Stimulated activated naive CD4-positive, alpha-beta T cell (primary cell): Measurements from ENCODE around the gene MRTO4.
"Not testable (repeated sequence)": the region's sequence is repeated elsewhere in the genome, so short reads cannot be mapped to it uniquely, and the experiment has no call there.

Source experiments
- DNase-seq, 6 experiments: peaks; one replicate each; lab custom pipeline; 2025; lab: John Stamatoyannopoulos, UW

The MRTO4 gene

GRCh38 chr1:19270343-19270730 is 18.7 kb downstream of the MRTO4 start:
- not testable (repeated sequence) for DNase-seq

GRCh38 chr1:19272064-19272463 is 20.5 kb downstream of the MRTO4 start:
- DNase-seq: no peak

GRCh38 chr1:19273106-19273843 is 21.7 kb downstream of the MRTO4 start:
- DNase-seq: no peak

DNA sequence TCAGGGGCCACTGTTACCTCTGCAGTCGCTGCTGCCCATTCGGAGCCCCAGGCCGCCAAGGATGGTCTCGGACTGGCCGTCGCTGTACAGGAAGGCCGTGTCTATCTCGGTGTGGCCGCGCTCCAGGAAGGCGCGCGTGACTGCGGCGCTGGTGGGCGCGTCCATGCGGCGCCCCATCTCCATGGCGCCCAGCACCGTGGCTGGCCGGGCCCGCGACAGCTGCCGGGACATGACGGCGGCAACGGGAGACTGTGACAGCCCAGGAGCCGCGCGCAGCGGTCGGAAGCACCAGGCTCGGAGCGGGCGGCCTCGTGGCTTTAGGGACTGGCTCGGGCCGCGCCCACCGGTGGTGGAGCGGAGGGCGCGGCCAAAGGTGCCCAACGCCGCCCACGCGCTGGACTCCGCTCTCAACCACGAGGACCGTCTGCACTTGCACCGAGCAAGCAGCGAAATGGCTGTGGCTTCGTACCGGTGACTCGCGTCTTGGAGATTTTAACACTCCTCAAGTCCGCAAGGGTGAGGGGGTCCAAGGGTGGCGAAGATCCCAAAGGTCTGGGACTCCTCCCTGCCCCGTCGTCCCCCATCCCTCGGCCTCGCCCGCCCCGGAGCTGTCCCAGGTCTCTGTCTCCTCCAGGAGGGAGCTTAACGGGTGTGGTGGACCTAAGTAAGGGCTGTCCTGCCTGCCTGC is 22.4 kb downstream of the MRTO4 start:
- DNase-seq: not testable (repeated sequence)

DNA sequence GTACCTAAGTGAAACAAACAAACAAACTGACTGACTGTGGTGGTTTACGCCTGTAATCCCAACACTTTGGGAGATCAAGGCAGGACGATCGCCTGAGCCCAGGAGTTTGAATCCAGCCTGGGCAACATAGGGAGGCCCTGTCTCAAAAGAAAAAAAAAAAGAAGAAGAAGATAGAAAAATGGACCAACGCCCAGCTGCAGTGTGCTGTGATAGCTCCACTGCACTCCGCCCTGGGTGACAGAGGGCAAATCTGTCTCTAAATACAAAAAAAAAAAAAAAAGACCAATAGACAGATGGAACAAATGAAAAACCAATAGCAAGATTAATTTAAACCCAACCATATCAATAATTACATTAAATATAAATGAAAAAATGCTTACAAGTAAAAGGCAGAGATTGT is 23.0 kb downstream of the MRTO4 start:
- DNase-seq: no peak

GRCh38 chr1:19283891-19284290 is 32.3 kb downstream of the MRTO4 start:
- DNase-seq: no peak

DNA sequence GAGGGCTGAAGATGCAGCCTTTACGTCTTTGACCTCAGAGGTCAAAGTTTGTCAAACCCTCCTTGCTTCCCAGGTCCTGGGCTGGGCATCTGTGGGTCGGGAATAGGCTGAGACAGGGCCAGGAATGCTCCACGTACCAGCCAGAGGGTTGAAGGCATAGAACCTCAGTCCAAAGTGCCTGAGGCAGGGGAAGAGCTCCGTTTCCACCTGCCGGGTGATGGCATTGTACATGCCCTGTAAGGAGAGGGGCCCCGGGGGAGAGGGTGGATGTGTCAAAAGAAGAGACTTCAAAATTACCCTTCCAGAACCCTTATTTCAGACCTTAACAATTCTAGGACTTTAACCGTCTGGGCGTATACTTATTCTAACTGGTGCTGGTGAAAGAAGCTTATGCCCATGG is 33.3 kb downstream of the MRTO4 start:
- DNase-seq: no peak

GRCh38 chr1:19285366-19285765 is 33.8 kb downstream of the MRTO4 start:
- DNase-seq: not testable (repeated sequence)

GRCh38 chr1:19285807-19286206 is 34.2 kb downstream of the MRTO4 start:
- not testable (repeated sequence) for DNase-seq

DNA sequence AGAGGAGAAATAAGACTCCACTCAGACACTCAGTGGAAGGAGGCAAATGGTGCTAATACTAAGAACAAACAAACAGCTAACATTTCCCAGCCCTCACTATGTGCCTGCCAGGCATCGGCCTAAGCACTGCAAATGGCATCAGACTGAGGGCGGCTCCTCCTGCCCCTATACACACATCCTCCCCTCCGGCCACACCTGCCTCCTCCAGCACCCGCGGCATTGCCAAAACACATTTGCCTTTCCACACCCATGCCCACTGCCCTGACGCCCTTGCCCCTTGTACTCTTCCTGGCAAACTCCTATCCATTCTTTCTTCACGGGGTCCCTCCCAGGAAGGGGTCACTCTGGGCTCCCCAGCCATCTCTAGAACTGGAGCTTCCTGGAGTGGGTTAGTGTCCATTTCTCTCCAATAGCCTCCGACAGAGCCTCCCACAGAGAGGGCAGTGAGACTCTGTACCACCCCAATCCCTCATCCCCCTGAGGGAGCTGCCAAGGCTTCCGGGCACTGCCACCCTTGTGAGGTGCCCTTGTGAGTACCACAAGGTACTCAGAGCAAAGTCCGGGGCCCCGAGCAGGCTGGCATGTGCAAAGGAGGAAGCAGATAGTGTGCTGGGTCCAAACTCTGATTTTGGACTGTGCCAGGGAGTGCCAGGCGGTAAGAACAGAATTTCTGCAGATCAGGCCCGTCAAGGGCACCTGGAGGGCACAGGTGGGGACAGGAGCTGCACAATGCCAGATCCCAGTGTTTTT is 36.0 kb downstream of the MRTO4 start:
- no peak for DNase-seq

DNA sequence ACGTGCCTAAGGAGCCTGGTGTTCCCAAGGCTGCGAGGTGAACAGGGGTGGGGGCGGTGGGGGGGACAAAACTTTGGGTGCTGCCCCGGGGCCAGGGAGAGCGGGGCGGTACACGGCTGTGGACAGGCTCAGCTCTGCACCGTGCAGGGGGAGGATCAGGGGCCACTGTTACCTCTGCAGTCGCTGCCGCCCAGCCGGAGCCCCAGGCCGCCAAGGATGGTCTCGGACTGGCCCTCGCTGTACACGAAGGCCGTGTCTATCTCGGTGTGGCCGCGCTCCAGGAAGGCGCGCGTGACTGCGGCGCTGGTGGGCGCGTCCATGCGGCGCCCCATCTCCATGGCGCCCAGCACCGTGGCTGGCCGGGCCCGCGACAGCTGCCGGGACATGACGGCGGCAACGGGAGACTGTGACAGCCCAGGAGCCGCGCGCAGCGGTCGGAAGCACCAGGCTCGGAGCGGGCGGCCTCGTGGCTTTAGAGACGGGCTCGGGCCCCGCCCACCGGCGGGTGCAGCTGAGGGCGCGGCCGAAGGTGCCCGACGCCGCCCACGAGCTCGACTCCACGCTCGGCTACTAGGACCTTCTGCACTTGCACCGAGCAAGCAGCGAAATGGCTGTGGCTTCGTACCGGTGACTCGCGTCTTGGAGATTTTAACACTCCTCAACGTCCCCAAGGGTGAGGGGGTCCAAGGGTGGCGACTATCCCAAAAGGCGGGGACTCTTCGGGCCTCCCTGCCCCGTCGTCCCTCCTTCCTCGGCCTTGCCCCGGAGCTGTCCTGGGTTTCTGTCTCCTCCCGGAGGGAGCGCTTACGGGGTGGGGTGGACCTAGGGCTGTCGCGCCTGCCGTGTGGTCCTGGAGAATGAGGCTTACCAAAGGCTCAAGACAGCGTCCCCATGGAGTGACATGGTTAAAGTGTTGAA is 37.0 kb downstream of the MRTO4 start, which contains the start of gene AKR7A3:
TSS of gene AKR7A3 (minus strand) at position 447 of the 918 bp plus-strand sequence. CDS start at position 386, 61 bp downstream.
- peak; percentile 4 to 41 (median 24) for DNase-seq

- no peak for DNase-seq
Observed at GRCh38 chr1:19289244-19289643, 37.6 kb downstream of the MRTO4 start.

- no peak for DNase-seq
Observed at GRCh38 chr1:19294638-19295037, 43.0 kb downstream of the MRTO4 start.

- no peak for DNase-seq
Observed at GRCh38 chr1:19300211-19300610, 48.6 kb downstream of the MRTO4 start.

DNA sequence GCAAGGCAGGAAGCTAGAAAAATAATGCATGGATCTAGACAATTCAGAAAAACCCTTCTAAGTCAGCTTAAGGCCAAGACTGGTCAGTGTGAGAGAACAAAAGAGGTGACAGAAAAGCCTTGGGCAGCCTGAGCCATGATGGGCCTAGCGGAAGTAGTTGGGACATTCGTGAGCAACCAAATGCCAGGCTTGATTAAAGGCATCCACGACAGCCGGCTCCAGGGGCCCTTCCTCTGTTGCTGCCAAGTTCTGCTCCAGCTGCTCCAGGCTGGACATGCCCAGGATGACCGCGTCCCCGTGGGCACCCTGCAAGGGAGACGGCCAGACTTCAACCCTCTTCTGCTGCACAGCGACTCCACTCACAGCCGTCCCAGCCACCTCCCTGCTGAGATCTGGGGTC is 52.5 kb downstream of the MRTO4 start:
- not testable (repeated sequence) for DNase-seq

- DNase-seq: no peak
Observed at GRCh38 chr1:19305880-19306279, 54.3 kb downstream of the MRTO4 start.

DNA sequence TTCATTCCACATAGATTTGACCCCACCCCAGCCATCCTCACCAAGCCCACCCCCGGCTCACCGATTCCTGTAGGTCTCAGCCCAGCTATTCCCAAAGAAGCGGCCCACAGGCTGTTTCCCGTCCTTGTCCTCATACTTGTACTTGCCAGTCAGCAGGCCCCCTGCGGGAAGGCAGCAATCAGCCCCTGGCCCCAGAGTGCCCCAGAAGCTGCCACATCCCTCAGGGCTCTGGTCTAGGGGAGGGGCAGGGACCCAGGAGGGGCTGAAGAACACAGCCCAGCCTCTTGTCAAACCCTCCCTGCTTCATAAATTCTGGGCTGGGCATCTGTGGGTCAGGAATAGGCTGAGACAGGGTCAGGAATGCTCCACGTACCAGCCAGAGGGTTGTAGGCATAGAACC is 55.3 kb downstream of the MRTO4 start:
- no peak for DNase-seq

DNA sequence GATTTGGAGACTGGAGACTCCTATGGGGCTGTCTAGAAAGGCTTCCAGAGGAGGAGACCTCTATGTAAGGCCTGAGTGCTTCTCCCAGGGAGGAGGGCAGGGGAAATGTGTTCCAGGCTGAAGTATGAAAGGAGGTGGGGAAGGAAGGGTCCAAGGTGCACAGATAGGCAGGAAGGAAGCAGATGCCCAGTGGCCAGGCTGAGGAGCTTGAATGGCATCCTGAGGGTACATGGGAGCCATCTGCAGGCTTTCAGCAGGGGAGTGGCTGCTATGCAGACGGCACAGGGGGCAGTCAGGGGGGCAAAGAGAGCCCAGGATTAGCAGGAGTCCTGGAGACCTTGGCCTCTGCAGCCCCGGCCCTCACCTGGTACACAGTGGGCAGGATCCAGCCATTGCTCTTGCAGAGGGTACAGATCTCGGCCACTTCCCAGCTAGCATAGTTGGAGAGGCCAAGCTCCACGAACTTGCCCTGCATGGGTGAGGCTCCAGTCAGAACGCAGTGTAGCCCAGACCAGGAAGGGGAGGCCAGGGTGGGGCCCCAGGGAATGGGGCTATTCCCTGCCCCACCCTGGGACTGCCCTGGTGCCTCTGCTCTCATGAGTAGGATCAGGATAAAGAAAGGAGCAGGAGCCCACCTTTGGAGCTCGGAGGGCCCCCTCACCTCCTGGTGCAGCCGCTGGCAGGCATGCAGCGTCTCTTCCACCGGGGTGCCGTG is 56.3 kb downstream of the MRTO4 start:
- no peak for DNase-seq

GRCh38 chr1:19308509-19308907 is 56.9 kb downstream of the MRTO4 start:
- no peak for DNase-seq

DNA sequence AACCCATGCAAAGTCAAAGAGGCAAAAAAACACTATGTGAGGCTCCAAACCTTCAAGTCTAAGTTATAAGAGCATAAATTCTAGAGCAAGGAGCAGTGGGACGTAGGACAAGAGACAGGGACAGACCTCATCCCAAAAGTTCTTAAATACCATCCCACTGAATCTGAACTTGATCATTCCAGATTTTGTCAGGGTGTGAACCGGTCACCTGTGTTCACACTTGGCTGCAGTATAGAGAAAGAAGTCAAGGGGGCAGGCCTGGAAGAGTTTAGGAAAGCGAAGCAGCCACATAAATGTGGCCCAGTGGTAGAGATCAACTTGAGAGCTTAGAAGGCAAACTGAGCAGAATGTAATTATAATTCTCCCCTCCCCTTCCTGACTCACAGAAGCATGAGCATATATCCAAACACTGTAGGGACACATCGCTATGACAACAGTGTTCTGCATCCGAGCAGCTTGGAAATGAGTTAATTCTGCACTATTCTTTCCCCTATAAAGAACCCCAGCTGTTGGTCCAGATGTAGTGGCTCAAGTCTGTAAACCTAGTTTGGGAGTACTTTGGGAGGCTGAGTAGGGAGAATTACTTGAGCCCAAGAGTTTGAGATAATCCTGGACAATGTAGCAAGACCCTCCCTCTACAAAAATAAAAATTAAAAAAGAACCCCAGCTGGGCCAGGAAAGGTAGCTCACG is 57.7 kb downstream of the MRTO4 start:
- DNase-seq: no peak
